ENCODE measurements around the gene PPP1R14D. TPM values are rescaled to one million over a fixed set of nuclear protein-coding genes. Genes with fewer than 3 reads are reported as not detected.

Gene PPP1R14D, protein sequence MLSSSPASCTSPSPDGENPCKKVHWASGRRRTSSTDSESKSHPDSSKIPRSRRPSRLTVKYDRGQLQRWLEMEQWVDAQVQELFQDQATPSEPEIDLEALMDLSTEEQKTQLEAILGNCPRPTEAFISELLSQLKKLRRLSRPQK
- total RNA-seq (2022; extraction: Qiagen RNA extraction): 0.17 to 0.32 TPM in 2 of 5 replicates, not detected in the others

DNA sequence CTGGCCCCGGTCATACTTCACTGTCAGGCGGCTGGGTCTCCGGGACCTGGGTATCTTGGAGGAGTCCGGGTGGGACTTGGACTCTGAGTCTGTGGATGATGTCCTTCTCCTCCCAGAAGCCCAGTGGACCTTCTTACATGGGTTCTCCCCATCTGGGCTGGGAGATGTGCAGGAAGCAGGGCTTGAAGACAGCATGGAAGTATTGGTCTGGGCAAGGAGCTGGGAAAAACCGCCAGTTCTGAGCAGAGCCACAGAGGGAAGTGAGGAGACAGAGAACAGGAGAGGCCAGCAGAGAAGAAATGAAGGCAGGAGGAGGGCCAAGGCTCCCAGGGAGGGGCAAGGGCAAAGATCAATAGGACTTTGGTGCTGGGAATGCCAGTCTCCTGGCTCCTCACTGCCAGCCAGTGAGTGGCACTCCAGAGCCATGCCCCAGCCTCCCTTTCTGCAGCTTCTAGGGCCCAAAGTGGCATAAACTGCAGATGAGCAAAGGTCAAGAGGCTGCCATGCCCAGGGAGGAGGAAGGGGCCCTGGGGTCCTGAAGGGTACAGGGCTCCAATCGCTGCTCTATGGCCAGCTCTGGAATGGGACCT lies at the start of gene PPP1R14D:
TSS of gene PPP1R14D (minus strand) at position 262 of the 590 bp plus-strand sequence. CDS start at position 195, 67 bp downstream.

DNA sequence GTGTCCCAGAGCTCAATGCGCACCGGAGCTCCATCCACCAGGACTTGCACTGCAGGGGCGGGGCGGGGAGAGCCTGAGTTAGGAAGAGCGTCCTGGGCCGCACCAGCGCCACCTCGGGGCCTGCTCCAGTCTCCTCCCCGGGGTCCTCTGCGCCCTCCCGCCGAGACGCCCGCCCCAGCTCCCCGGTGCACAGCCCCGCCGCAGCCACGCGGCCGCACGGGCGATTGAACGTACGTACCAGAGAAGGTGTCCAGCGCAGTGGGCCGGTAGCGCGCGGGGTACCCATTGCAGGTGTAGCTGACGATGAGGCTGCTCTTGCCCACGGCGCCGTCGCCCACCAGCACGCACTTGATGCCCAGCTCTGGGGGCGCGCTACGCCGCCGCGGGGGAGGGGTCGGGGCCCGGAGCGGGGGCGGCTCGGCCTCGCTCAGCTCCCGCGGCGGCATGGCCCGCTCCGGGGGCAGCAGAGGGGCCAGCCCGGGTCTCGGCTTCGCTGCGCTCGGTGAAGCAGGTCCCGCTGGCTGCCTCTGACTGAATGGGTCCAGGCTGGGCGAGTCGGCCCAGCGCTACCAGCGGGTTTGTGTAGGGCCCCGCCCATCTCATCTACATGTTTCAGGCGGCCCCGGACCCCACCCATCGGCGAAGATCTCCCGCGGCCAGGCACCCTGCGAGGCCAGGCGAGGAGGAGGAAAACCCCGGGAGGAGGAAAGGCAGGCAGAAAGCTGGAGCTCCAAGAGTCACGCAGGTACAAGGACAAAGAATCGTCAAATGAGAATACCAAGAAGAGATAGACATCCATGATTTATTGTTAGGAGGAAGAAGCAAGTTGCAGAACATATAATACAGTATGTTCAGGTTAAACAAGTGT lies 45.4 kb upstream of the PPP1R14D start, which contains the start of gene RHOV:
TSS of gene RHOV (minus strand) at position 541 of the 868 bp plus-strand sequence. CDS start at position 446, 95 bp downstream.

DNA sequence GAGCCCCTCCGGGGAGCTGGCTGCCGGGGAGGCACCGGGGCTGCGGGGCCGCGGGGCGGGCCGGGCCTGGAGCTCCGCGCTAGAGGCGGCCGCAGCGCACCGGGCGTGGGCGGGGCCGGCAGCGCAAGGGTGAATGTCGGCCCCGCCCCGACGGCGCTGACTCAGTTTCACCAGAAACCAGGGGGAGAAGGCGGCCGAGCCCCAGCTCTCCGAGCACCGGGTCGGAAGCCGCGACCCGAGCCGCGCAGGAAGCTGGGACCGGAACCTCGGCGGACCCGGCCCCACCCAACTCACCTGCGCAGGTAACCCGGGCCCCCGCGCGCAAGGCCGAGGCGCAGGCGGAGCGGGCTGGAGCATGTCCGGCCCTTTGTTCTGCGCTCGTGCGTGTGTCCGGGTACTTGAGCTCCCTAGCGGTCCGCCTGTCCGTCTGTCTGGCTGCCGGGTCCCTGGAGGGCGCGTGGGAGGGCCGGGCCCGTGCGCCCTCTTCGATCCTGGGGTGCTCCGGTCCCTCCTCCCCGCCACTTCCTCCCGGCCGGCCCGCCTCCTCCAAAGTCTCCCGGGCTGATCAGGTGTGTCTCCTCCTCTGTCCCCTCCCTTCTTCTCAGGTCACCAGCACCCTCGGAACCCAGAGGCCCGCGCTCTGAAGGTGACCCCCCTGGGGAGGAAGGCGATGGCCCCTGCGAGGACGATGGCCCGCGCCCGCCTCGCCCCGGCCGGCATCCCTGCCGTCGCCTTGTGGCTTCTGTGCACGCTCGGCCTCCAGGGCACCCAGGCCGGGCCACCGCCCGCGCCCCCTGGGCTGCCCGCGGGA lies 15.6 kb upstream of the PPP1R14D start, which contains the start of gene SPINT1:
TSS of gene SPINT1 (plus strand) at position 164 of the 811 bp plus-strand sequence. CDS start at position 671, 507 bp downstream.

DNA sequence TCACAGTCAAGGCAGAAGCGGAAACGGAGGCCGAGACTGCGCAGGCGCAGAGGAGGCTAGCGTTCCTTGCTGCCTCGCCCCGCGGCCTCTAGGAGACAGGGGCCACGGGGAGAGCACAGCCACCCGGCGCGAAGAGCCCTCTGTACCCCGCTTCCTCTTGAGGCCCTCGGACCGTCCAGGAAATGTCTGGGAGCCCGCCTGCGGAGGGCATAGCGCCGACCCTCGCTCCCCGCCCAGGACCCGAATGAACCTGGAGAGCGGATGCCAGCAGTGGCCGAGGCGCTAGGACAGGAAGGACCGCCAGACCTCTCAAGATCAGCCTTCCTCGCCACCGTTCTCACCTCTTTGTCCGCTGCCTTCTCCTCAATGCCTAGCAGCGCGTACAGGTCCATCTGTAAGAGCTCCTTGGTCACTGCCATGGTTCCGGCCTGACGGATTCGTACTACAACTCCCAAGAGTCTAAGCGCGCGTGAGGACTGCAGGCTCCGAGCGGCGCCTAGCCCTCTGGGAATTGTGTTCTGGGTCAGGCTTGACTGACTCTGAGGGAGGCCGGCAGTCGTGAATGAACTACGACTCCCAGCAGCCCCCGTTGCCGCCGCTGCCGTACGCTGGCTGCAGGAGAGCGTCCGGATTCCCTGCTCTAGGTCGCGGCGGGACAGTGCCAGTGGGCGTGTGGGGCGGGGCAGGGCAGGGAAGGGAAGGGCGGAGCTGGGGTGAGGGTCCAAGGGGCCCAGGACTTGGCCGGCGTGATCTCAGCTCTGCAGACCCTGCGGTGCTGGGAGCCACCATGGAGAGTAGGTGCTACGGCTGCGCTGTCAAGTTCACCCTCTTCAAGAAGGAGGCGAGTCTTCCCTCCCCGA lies 21.2 kb downstream of the PPP1R14D start, which contains the start of the genes DNAJC17 and ZFYVE19:
TSS of gene DNAJC17 (minus strand) at position 446 of the 860 bp plus-strand sequence. CDS start at position 419, 27 bp downstream.
TSS of gene ZFYVE19 (plus strand) at position 62 of the 860 bp plus-strand sequence. CDS start at position 563, 501 bp downstream.

DNA sequence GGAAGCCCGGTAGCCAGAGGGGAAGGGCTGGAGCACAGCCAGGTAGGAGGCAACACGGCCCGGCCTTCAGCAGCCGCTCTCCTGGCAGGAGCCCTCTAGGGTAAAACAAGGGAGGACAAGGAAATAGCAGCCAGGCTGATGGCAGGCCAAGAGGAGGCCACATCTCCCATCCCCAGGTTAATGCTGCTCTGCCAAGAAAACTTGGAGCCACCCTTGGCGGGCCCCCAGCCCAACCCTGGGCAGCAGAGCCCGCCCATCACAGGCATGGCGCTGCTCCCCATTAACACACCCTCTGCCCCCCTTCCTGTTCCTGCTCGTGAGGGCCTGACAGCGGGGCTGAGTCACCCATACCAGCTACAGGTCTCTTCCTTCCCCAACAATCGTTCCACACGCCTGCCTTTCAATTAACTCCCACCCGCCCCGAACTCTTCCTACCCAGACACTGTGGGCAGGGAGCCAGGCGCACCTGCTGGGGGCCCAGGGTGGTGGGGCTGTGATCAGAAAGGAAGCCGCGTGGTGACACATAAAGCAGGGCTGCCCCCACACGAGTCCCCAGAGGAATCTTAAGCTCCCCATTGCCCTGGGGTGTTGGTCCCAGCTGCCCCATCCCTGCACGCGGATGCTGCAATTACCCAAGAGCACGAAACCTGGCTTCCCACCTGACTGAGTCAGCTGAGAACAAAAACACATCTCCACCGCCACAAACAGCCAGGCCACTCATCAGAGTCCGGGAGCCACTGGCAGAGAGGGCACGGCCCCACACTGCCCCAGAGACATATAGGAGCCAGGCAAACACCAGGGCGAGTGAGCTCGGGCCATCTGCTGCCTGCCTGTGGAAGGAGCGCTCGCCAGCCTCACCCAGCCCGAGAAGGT lies 59.0 kb downstream of the PPP1R14D start, which contains the start of gene C15orf62:
TSS of gene C15orf62 (plus strand) at position 707 of the 873 bp plus-strand sequence. CDS start 516 bp downstream, outside the sequence.

Other genes starting within 250 kb of the PPP1R14D start
- gene KNL1, start 234.5 kb downstream of the PPP1R14D start, total RNA-seq (2022; extraction: Qiagen RNA extraction): 5.0 to 9.8 TPM (median 6.4 TPM) in 5 replicates
- 17.6 to 20.1 TPM (median 18.0 TPM) in 5 replicates for gene RAD51, start 133.5 kb downstream of the PPP1R14D start, total RNA-seq (2022; extraction: Qiagen RNA extraction)
- 21.4 to 26.1 TPM (median 22.6 TPM) in 5 replicates for gene RMDN3, start 73.5 kb downstream of the PPP1R14D start, total RNA-seq (2022; extraction: Qiagen RNA extraction)
- gene GCHFR, start 64.6 kb downstream of the PPP1R14D start, total RNA-seq (2022; extraction: Qiagen RNA extraction): 6.3 to 8.6 TPM (median 7.9 TPM) in 5 replicates
- gene C15orf62, start 58.7 kb downstream of the PPP1R14D start, total RNA-seq (2022; extraction: Qiagen RNA extraction): 0.06 to 0.13 TPM (median 0.10 TPM) in 3 of 5 replicates, not detected in the others
- 14.8 to 17.6 TPM (median 17.2 TPM) in 5 replicates for gene ZFYVE19, start 21.6 kb downstream of the PPP1R14D start, total RNA-seq (2022; extraction: Qiagen RNA extraction)
- 21.2 to 25.9 TPM (median 24.3 TPM) in 5 replicates for gene DNAJC17, start 21.2 kb downstream of the PPP1R14D start, total RNA-seq (2022; extraction: Qiagen RNA extraction)
- 0.62 to 0.90 TPM (median 0.81 TPM) in 5 replicates for gene SPINT1, start 15.3 kb upstream of the PPP1R14D start, total RNA-seq (2022; extraction: Qiagen RNA extraction)
- 3.7 to 4.8 TPM (median 4.6 TPM) in 5 replicates for gene RHOV, start 45.5 kb upstream of the PPP1R14D start, total RNA-seq (2022; extraction: Qiagen RNA extraction)
- gene VPS18, start 65.7 kb upstream of the PPP1R14D start, total RNA-seq (2022; extraction: Qiagen RNA extraction): 20.7 to 24.0 TPM (median 22.8 TPM) in 5 replicates
- gene DLL4, start 100.6 kb upstream of the PPP1R14D start, total RNA-seq (2022; extraction: Qiagen RNA extraction): 1.8 to 2.4 TPM (median 2.1 TPM) in 5 replicates
- gene CHAC1, start 124.8 kb upstream of the PPP1R14D start, total RNA-seq (2022; extraction: Qiagen RNA extraction): 5.9 to 14.3 TPM (median 8.6 TPM) in 5 replicates